Thoracic aorta (tissue), 2 donors: ENCODE measurements around the gene PARD3B. TPM values are rescaled to one million over a fixed set of nuclear protein-coding genes. Genes with fewer than 3 reads are reported as not detected.

Experiments
- ATAC-seq: fragments of 150-250 bp; one replicate; pipeline ENCODE4 v1.8.0; 2017; ENCODE audit warnings: low read depth; ENCODE audit not compliant: insufficient number of reproducible peaks, low FRiP score
- DNase-seq: peaks from one replicate; pipeline ENCODE4 v3.0.0-alpha.2; 2020; ENCODE audit warnings: low spot score
- H3K27ac ChIP-seq, 2 donors: fragments of 200-600 bp; sonication (generic); 1 replicate in 1 of 2; 2 replicates in 1 of 2; pipeline ENCODE4 v1.5.1; 2016; ENCODE audit warnings: mild to moderate bottlenecking in 2 of 2, moderate library complexity in 2 of 2
- H3K27me3 ChIP-seq: fragments of 200-600 bp; sonication (generic); replicated peaks from 2 replicates; pipeline ENCODE4 v1.6.0; 2016; ENCODE audit warnings: mild to moderate bottlenecking; ENCODE audit not compliant: insufficient read depth
- H3K36me3 ChIP-seq: fragments of 200-600 bp; sonication (generic); one replicate; pipeline ENCODE4 v1.5.1; 2016
- H3K4me1 ChIP-seq, 2 donors: fragments of 200-600 bp; sonication (generic); 1 replicate in 1 of 2; 2 replicates in 1 of 2; pipeline versions ENCODE4 v1.5.1 to v1.6.0; 2016; ENCODE audit warnings: low read depth in 2 of 2, mild to moderate bottlenecking in 1 of 2; ENCODE audit not compliant: control insufficient read depth in 1 of 2
- H3K4me3 ChIP-seq: fragments of 200-600 bp; sonication (generic); 2 replicates; pipeline ENCODE4 v1.5.1; 2016; ENCODE audit warnings: mild to moderate bottlenecking
- H3K9me3 ChIP-seq: fragments of 200-600 bp; sonication (generic); 2 replicates; pipeline ENCODE4 v1.5.1; 2016
- CTCF ChIP-seq: fragments of 200-600 bp; sonication (generic); IDR thresholded peaks from one replicate; pipeline ENCODE4 v1.5.1; 2019; ENCODE audit warnings: antibody characterized with exemption
- total RNA-seq, 2 donors: library from RNA; depleted of rRNA; stranded (reverse); fragments of >200 nt; gene quantifications; one replicate each; pipeline versions ENCODE4 v1.1.0 to v1.2.3, GENCODE V29; 2016

Gene PARD3B
- total RNA-seq, 2 donors from 2014 or later: 25.7 to 34.5 TPM

GRCh38 chr2:204909791-204910190, 364.5 kb downstream of the PARD3B start:
- Histone ChIP-seq H3K27ac (no peak overlapping the region), H3K4me1 (peaks cover 0 to 3% of the 10 kb centered on the region in 2 donors), H3K9me3 (no peaks in the 10 kb centered on the region), H3K36me3 (no peaks in the 10 kb centered on the region), H3K27me3 (no peaks in the 10 kb centered on the region), H3K4me3 (no peak overlapping the region)
- TF ChIP-seq CTCF: no peak
- DNase-seq (no peak), ATAC-seq (no peak)

GRCh38 chr2:204913312-204913711, 368.0 kb downstream of the PARD3B start:
- Histone ChIP-seq H3K4me3 (no peak overlapping the region), H3K4me1 (no peaks in the 10 kb centered on the region), H3K9me3 (no peaks in the 10 kb centered on the region), H3K36me3 (no peaks in the 10 kb centered on the region), H3K27ac (no peak overlapping the region), H3K27me3 (no peaks in the 10 kb centered on the region)
- ATAC-seq: no peak
- no peak for TF ChIP-seq CTCF
- DNase-seq: no peak

- H3K27me3 ChIP-seq: no peaks in the 10 kb centered on the region
- ATAC-seq: no peak
- H3K9me3 ChIP-seq: no peaks in the 10 kb centered on the region
- H3K36me3 ChIP-seq: no peaks in the 10 kb centered on the region
- H3K4me1 ChIP-seq: no peaks in the 10 kb centered on the region
- DNase-seq: no peak
- H3K4me3 ChIP-seq: no peak overlapping the region
- no peak overlapping the region for H3K27ac ChIP-seq
- no peak for TF ChIP-seq CTCF
Observed at GRCh38 chr2:204913854-204914464, 368.7 kb downstream of the PARD3B start.

- Histone ChIP-seq H3K9me3 (no peaks in the 10 kb centered on the region), H3K27ac (no peak overlapping the region), H3K27me3 (no peaks in the 10 kb centered on the region), H3K4me3 (no peak overlapping the region), H3K36me3 (no peaks in the 10 kb centered on the region), H3K4me1 (no peaks in the 10 kb centered on the region)
- no peak for ATAC-seq
- TF ChIP-seq CTCF: no peak
- no peak for DNase-seq
Observed at GRCh38 chr2:204914708-204915107, 369.4 kb downstream of the PARD3B start.

- Histone ChIP-seq H3K36me3 (no peaks in the 10 kb centered on the region), H3K4me1 (no peaks in the 10 kb centered on the region), H3K27me3 (no peaks in the 10 kb centered on the region), H3K4me3 (no peak overlapping the region), H3K27ac (no peak overlapping the region), H3K9me3 (no peaks in the 10 kb centered on the region)
- no peak for TF ChIP-seq CTCF
- DNase-seq (no peak), ATAC-seq (no peak)
Observed at GRCh38 chr2:204917089-204917701, 371.9 kb downstream of the PARD3B start.
